COR-L47 (cell line): Measurements from ENCODE around the gene KCNC1.
A peak's percentile ranks its signal among the peaks of the same experiment; 100 is the strongest.

Source experiments
- DNase-seq: peaks from one replicate; lab custom pipeline; 2025; lab: John Stamatoyannopoulos, UW

KCNC1 gene

DNA sequence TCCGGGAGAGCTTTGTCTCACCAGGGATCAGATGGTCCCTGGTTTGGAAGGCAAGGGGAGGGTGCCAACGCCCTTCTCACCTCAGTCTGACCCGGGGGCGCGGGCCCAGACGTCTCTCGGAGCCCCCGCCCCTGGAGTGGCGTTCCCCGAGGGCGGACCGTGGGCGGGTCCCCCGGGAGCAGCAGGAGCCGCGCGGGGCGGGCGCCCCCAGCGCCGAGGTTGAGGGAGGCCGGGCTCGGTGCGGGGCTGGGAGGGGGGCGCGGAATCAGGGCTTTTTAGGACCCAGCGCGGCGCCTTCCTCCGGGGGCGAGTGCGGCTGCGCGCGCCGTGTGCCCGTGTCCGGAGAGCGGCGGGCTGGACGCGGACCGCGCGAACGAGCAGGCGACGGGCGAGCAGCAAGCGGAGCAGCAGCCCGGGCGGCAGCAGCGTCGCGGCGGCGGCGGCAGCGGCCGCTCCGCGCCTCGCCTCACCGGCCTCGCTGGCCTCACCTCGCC, at the start of gene KCNC1:
TSS of gene KCNC1 (plus strand) at position 364 of the 494 bp plus-strand sequence. CDS start 1,222 bp downstream, outside the sequence.
- DNase-seq: peak; percentile 81

DNA sequence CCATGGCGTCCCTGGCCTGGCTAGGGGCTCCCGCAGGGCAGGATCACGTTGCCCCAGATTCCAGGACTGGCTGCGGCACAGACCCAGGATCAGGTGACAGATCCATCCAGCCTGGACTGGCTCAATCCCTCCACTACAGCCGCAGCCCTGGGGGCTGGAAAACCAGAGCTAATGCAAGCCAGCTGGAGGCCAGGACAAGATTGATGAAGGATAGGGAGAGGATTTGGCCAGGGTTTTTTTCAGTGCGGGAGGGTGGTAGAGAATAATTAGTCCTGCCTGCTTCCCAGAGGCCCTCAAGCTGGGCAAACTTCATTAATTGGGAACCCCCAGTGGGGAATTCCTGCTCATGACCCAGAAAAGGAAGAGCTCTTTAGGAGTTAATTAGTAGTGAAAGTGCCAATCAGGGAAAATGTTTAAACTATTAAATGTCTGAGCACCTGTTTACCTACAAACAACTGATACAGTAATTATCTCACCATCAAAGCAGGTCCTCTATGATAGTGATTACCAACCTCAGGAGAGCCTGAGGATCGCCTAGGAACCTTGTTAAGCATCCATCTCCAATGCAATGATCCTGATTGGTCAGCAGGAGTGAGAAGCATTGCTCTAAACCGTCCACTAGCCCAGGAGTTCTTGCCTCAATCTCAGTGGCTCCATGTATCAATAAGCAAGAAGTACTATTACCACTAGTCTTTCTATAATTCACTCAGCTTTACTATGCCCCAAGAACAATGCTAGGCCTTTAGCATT, 48.2 kb upstream of the KCNC1 start:
- peak; percentile 87 for DNase-seq

DNA sequence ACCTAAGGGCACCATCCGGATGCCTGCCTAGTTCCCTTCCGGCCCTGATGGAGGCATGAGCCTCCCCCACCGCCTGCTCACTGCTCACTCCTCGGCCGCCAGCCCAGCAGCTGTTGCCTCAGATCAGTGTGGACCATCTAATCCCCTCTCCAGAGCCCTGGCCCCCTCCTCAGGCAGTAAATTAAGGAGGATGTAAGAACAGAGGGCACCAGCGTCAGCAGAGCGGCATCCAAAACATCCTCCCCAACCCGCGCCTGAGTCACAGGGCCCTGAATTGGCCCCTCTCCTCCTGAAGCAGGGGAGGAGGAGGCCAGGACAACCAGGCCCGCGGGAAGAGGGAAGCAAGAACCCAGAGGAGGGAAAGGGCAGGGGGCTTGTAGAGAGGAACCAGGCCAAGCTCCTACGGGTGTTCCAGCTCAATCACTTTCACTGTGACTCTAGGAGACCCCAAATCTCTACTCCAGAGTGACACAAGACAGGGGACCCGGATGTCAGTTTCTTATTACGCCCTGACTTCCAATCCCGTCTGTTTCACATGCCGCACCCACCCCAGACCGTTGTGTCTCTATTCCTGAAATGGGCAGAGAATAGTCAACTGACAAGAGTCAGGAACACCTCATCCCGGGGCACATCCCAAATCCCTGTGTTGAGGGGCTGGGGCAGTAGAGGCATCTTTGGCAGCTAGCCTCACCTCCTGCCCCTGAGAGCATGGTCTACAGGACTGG, 46.5 kb upstream of the KCNC1 start:
- no peak for DNase-seq

DNA sequence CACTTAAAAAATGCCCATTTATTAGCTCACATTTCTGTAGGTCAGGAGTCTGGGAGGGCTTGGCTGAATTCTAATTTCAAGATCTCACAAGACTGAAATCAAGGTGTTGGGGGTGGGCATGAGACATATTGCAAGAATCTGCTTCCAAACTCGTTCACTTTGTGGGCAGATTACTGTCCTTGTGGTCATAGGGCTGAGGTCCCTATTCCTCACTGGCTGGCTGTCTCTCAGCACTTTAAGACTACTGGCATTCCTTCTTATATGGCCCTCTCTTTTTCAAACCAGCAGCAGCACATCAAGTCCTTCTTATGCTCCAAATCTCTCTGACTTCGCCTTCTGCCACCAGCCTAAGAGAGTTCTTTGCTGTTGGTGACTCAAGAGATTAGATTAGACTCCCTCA, 43.0 kb upstream of the KCNC1 start:
- no peak for DNase-seq

- DNase-seq: no peak
Measured at GRCh38 chr11:17691976-17692375, 42.6 kb upstream of the KCNC1 start.

GRCh38 chr11:17692931-17693330, 41.6 kb upstream of the KCNC1 start:
- DNase-seq: no peak

DNA sequence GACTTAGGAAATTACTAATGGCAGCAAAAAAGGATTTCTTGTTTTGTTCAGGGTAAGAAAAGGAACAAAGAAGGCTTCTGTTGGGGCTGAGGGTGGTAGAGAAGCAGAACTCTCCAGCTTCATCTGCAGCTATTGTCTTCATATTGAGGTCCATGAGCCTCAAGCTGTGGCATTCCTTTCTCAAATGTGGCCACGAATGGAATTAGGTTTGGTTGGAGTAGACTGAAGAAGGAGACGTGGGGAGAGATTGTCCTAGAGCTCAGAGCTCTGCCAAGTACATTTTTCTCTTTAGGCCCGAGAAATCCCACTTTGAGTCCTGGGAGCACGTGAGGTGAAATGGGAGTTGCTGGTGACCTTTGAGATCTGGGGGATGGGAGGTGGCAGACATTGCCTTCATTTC, 41.0 kb upstream of the KCNC1 start:
- DNase-seq: no peak

DNA sequence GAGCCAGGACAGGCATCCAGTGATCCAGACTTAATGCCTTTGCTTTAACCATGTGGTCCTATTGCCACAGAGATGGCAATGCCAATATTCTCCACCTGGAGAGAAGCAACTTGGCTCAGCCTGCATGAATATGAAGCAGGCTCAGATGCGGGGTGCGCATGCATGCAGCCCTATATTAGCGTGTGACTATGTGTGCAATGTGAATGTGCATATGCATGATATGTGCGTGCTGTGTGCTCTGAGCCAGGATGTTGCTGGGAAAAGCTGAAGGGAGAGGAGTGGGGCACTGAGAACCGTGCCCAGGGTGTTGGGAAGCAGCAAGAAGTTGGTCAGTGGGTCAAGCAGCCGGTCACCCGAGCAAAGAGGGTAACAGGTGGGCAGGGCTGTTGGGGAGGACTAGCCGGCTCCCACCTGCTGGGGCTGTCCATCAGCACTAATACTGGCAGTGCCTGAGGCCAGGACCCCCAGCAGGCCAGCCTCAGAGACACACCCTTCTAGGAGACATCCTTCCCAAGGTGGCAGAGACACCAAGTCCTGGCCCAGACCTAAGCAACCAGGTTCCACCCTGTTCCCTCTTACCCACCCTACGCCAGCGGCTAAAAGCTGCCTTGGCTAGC, 40.0 kb upstream of the KCNC1 start:
- no peak for DNase-seq

DNA sequence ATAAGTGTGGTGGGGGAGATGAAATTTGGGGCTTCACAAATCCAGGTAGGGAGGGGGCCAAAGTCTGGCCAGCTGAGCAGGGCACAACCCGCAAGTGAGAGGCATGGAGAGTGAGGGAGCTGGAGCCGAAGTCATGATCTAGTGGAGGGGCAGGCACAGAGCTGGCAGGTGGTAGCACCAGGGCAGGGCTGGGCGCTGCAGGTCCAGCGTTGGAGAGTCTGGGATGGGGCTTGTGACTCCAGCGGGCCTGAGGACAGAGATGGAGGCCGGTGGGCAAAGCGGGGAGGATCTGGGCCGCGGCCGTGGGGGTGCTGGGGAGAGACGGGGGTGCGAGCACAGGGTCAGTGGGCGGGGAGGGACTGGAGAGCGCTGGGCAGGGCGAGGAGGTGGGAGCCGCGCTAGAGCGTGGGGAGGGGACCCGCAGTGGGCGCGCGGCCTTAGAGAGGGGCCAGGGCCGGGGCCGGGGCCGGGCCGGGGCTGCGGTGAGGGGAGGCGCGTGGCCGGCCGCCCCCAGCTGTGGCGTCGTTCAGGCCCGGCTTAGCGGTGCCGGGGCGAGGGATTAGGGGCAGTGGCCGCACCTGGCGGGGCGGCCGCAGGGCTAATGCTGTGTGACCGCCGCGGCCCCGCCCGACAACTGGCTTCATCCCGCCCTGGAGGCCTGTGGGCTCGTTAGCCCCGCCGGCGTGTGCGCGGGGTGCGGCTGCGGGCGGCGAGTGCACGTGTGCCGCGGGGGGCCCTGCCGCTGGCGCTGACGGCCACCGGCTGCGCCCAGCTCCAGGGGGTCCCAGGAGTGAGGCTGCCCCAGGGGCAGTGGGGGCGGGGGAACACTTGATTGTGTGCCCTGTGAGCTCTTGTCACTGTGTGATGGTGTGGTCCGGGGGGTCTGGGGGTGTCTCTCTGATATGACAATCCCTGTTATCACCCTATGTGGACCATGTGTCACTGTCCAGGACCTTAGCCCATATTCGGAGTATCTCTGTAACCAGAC, 38.8 kb upstream of the KCNC1 start:
- DNase-seq: no peak

- no peak for DNase-seq
Measured at GRCh38 chr11:17696741-17697140, 37.8 kb upstream of the KCNC1 start.

- DNase-seq: no peak
Measured at GRCh38 chr11:17697175-17697949, 37.2 kb upstream of the KCNC1 start.

DNA sequence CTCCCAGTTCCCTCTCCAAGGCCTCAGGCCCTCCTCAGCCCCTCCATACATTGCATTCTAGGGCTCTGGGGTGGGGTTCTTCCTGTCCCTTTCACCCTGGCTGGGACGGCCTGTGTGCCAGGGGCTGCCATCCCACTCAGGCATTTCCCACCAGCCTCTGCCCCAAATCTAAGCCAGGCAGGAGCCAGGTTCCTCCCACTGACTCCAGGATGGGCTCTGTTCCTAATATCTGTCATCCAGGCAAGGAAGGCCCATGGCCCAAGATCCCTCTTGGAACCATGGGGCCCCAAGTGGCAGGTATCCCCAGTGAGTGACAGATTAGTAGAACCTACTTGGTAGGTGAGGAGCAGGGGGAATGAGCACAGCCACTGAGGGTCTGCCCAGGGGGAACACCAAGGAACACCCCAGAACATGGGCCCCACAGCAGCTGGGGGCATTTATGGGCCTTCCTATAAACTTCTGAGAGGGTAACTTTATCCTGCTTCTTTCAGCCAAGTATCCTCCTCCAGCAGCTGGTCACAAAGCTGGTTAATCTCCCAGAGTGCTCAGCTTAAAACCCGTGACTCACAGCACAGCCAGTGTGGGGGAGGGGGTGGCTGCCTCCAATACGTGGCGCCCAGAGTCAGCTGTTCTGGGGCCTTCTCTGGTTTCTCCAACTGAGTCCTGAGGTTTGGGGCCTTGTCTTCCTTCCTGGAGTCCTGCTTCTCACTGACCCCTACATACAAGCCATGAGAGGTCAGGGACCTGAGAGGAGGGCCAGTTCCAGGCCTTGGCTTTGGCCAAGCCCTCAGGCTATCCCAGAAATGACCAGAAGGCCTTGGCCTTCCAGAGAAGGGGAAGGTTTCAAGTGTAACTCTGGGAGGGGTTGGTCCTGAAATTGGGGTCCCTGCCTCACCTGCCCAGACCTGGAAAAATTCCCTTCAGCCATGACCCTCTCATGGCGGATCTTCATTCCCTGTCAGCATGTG, 35.1 kb upstream of the KCNC1 start:
- DNase-seq: no peak

DNA sequence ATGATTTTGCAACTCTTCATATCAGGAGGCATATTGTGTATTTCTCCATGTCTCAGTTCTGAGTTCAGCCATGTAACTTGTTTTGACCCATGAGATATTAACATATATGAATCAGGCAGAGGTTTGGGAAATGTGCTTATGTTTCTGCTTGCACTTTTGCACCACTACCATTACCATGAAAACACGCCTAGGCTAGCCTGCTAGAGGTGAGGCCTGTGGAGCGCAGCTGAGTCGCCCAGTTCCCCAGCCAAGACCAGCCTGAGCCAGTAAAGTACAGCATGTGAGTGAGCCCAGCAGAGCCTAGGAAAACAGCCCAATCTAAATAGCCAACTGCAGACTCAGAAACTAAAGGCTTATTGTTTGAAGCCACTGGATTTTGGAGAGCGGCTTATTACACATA, 33.6 kb upstream of the KCNC1 start:
- no peak for DNase-seq

DNA sequence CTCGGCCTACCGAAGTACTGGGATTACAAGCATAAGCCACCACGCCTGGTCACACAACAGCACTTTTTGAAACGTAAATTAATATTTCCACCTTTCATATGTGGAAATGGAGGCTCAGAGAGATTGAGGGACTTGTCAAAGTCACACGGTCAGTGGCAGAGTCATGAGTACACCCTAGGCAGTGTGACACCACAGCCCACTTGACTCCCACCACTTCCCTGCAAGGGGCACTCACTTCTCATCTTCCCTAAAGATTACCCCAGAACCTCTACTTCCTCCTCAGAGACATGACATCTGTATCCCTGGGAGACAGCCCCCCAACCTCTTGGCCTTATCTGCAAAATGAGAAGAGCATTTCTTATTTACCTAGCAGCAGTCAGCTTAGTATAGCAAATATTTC, 31.7 kb upstream of the KCNC1 start:
- DNase-seq: no peak

- DNase-seq: no peak
Measured at GRCh38 chr11:17703951-17704350, 30.6 kb upstream of the KCNC1 start.

DNA sequence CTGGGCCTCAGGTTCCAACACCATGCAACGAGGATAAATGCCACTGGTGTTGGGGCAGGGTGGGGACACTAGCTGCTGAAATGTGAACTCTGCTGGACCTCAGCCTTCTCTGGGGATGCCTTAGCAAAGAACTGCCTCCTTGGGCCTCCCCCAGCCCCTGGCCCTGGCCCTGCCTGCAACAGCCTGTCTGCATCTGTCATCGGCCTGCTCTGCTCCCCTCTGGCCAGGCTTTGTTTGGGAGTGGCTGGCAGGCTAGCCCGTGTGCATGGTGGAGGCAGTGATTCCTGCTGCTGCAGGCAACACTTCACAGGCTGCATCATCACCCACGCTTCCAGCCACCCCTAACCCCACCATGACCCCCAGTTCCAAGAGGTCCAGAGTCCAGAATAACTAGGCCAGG, 26.8 kb upstream of the KCNC1 start:
- no peak for DNase-seq

- no peak for DNase-seq
Measured at GRCh38 chr11:17711836-17712235, 22.7 kb upstream of the KCNC1 start.

- no peak for DNase-seq
Measured at GRCh38 chr11:17713851-17714250, 20.7 kb upstream of the KCNC1 start.

DNA sequence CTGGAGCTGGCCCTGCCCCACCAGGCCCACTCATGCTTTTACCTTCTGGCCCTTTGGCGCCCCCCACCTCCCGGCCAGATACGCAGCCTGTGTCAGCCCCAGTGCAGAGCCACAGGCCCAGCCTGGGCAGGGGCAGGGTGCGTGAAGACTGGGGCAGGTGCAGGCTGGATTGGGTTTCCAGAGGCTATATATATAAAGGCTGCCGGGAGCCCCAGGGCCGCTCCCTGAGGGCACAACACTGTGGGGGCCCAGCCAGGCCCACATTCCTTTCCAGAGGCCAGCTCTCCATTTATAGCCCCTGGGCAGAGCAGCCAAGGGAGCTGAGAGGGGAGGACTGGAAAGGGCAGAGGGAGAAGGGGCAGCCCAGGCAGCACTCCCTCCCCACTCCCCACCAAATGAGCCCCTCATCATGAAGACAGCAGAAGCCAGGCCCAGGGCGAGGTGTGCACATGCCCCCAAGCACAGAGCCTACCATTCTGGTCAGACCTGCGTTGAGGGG, 20.2 kb upstream of the KCNC1 start:
- no peak for DNase-seq

DNA sequence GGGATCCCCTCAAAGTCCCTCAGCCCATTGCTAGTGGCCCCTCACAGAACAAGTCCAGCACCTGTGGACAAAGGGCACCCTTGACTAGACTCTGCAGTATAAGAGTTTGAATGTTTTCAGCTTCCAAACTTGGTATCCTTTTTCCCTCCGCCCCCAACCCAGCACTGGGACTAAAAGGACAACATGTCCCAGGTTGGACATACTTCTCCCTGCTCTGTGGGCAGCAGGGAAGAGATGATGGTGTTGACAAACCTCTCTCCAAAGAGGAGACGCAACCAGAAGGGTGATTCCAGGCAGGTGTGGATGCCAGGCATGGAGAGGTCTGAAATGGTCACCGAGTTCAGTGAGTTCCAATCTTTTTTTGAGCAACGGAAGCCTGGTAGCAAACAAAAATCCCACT, 19.7 kb upstream of the KCNC1 start:
- no peak for DNase-seq
